ENCODE measurements around the gene PPM1B.

The PPM1B gene

DNA sequence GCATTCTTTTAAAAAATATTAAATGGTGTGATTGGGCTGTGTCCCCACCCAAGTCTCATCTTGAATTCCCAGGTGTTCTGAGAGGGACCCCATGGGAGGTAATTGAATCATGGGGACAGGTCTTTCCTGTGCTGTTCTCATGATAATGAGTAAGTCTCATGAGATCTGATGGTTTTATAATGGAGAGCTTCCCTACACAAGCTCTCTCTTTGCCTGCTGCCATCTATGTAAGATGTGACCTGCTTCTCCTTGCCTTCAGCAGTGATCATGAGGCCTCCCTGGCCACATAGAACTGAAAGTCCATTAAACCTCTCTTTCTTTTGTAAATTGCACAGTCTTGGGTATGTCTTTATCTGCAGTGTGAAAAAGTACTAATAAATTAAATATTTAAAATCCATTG is 10.3 kb downstream of the PPM1B start:
- TF ChIP-seq, protein P1, sequence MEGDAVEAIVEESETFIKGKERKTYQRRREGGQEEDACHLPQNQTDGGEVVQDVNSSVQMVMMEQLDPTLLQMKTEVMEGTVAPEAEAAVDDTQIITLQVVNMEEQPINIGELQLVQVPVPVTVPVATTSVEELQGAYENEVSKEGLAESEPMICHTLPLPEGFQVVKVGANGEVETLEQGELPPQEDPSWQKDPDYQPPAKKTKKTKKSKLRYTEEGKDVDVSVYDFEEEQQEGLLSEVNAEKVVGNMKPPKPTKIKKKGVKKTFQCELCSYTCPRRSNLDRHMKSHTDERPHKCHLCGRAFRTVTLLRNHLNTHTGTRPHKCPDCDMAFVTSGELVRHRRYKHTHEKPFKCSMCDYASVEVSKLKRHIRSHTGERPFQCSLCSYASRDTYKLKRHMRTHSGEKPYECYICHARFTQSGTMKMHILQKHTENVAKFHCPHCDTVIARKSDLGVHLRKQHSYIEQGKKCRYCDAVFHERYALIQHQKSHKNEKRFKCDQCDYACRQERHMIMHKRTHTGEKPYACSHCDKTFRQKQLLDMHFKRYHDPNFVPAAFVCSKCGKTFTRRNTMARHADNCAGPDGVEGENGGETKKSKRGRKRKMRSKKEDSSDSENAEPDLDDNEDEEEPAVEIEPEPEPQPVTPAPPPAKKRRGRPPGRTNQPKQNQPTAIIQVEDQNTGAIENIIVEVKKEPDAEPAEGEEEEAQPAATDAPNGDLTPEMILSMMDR (IDR thresholded peaks at IDR 0.05), result no peak

GRCh38 chr2:44181648-44182047 is 13.0 kb downstream of the PPM1B start:
- TF ChIP-seq, protein P1 (IDR thresholded peaks at IDR 0.05), result no peak

- TF ChIP-seq, protein P1 (IDR thresholded peaks at IDR 0.05), result no peak
Observed at GRCh38 chr2:44184106-44184505, 15.4 kb downstream of the PPM1B start.

GRCh38 chr2:44186810-44187209 is 18.1 kb downstream of the PPM1B start:
- TF ChIP-seq, protein P1 (IDR thresholded peaks at IDR 0.05), result no peak

GRCh38 chr2:44187251-44187650 is 18.6 kb downstream of the PPM1B start:
- TF ChIP-seq, protein P1 (IDR thresholded peaks at IDR 0.05), result no peak

GRCh38 chr2:44188696-44189095 is 20.0 kb downstream of the PPM1B start:
- TF ChIP-seq, protein P1 (IDR thresholded peaks at IDR 0.05), result no peak

DNA sequence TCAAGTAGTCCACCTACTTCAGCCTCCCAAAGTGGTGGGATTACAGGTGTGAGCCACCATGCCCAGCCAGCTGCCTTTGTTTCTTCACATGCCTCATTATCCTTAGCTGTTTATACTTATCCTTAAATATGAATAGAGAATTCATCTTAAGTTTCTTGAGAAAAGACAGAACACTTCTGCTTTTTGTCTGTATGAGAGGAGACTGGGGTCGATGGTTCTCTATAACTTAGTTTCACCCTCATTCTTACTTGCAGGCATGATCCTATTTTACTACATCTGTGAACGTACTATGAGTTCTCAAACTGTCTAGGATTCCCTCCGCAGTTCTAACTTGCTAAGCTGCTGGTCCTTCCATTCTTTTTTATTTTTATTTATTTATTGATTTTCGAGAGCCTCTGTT is 20.4 kb downstream of the PPM1B start:
- TF ChIP-seq, protein P1 (IDR thresholded peaks at IDR 0.05), result no peak

DNA sequence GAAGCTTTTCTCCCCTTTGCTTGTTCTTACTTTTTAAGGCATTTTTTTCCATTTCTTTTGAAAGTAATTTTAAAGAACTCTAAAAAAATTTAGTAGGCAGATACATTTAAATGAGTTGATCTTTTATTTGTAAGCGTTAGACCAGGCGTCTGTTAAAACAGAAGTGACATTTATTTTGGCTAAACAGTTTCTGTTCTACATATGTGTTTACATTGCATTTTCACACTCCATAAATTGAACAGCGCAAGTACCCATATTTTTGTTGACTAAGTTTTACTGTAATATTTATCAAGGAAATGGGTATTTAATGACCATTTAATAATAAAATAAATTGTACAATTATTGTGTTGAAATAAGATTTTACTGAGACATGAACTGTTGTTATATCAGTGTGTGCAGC is 21.9 kb downstream of the PPM1B start:
- TF ChIP-seq, protein P1 (IDR thresholded peaks at IDR 0.05), result no peak

Data from LNCAP (cell line).